Measurements from ENCODE around the gene PPFIBP1.
A peak's percentile ranks its signal among the peaks of the same experiment; 100 is the strongest.
"Not testable (repeated sequence)": the region's sequence is repeated elsewhere in the genome, so short reads cannot be mapped to it uniquely, and the experiment has no call there.

PPFIBP1 gene

GRCh38 chr12:27627123-27627852 lies 103.3 kb downstream of the PPFIBP1 start:
- no peak for DNase-seq (ENCODE audit: low spot score)

DNA sequence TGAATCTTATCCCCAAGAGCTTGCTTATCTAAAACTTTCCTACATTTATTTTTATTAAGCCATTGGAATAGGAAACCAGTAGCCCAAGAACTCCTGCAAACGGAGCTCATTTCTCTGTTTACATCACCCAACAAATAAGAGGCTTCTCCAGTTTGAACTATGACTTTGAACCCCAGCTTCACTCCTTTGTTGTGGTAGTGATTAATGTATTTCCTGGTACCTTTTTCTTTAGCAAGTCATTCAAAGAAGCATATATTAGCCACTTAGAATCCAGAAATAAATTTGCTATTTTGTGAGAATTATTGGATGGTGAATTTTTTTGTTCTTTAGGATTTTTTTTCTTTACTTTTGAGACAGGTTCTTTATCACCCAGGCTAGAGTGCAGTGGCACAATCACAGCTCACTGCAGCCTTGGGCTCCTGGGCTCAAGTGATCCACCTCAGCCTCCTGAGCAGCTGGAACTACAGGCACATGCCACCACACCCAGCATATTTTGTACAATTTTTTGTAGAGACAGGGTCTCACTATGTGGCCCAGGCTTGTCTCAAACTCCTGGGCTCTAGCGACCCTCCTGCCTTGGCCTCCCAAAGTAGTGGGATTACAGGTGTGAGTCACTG lies 104.0 kb downstream of the PPFIBP1 start:
- DNase-seq (ENCODE audit: low spot score): not testable (repeated sequence)

DNA sequence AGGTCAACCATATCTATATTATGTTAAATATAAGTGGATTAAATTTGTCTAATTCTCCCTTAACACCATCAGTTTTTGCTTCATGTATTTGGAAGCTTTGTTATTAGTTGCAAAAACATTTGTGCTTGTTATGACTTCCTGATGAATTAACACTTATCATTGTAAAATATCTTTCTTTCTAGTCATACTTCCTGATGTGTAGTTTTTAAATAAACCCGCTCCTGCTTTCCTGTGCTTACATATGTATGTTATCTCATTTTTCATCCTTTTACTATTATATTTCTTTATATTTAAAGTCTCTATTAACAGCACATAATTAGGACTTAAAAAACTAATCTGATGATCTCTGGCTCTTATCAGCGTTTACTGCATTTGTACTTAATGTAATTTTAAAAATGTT lies 106.2 kb downstream of the PPFIBP1 start:
- DNase-seq (ENCODE audit: low spot score): not testable (repeated sequence)

DNA sequence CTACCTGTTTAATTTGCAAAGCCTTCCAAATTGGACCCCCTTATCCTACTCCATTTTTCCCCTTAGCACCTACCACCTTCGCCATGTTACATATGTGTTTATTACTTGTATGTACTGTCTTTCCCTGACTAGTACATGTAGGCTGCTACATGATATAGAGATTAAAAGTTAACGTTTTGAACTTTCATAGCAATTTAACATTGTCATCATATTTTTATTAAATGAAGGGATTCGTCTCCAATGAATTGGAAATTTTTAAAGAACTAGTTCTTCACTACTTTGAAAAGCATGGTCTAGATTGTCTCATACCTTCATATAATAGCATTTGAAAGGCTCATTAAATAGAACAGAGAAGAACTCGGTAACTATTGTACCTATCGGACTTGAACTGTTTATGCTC lies 107.4 kb downstream of the PPFIBP1 start:
- DNase-seq (ENCODE audit: low spot score): no peak

DNA sequence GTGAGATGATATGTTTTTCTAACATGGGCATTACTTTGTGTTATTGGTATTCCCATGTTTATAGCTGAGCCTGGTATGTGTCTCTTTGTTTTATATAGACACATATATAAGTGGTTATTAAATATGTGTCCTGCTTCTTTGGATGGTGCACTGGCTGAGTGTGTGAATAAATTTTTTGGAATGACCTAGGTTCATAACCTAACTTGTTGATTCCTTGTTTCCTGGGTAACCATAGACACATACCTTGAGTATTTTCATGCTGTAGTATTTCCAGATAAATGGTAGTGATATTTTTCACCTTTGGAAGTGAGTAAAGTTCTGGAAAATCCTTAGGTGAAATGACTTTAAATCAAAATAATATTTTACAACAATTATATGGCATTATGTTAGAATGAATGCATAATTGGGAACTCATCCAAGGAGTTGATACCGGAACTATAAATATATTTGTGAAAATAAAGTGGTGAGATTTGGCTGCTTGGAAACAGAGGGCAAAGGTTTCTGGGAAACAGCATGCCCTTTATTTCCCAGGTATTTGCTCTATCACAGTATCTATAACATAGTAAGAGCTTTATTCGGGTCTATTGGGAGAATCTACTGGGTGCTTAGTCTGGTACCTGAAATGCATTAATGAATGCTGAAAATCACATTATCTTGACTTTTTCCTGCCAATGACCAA lies 107.9 kb downstream of the PPFIBP1 start:
- no peak for DNase-seq (ENCODE audit: low spot score)

- DNase-seq (ENCODE audit: low spot score): peak; percentile 10
Observed at GRCh38 chr12:27635349-27635972, 111.5 kb downstream of the PPFIBP1 start.

- DNase-seq (ENCODE audit: low spot score): not testable (repeated sequence)
Observed at GRCh38 chr12:27636569-27636968, 112.6 kb downstream of the PPFIBP1 start.

DNA sequence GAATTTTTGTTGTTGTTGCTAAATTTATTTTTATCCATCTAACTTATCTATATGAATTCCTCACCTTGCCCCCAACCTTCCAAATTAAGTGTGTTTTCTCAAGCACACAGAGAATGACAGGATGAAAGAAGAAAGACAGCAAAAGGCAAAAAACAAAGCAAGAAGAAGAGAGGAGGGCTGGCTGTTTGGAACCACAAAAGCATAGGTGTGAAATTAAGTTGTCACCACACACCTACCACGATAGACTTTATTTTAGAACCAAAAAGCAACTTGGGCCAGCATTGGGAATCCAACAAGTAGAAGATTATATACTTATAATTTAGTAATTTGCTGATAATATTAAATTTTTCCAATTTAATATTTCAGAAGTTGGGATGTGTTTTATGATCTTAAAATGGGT lies 113.5 kb downstream of the PPFIBP1 start:
- DNase-seq (ENCODE audit: low spot score): no peak

DNA sequence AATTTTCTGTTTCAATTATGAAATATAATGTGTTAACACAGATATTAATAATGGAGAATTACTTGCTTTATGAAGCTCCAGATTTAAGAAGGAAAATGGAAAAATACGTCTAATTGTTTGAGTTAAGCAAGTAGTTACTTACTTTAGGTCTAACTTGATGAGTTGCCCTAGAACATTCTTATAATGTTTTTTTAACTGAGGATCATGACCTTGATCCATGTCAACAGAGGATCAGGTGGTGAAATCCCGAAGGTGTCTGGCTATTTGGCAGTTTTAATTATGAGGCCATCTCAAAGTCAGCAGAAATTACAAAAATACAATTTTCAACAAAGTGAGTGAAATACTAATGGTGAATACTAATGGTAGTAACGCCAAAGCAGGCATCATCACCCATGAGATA lies 115.3 kb downstream of the PPFIBP1 start:
- DNase-seq (ENCODE audit: low spot score): no peak

- DNase-seq (ENCODE audit: low spot score): not testable (repeated sequence)
Observed at GRCh38 chr12:27640566-27641200, 116.7 kb downstream of the PPFIBP1 start.

DNA sequence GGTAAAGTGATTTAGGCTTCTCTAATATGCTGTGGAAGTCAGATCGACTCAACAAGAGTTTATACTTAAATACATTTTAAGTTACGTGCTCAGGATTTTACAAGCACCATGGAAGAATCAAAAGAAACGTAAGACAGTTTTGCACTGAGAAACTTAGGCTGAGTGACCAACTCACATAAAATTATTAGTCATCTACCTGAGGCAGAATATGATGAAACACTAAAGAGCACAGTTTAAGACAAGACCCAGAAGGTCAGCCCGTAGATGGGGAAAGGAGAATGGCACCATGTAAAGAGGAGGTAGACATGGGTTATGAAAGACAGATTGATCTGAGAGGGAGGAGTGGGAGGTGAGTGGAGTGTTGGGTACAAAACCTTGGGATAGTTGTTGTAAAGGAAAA lies 118.4 kb downstream of the PPFIBP1 start:
- not testable (repeated sequence) for DNase-seq (ENCODE audit: low spot score)

DNA sequence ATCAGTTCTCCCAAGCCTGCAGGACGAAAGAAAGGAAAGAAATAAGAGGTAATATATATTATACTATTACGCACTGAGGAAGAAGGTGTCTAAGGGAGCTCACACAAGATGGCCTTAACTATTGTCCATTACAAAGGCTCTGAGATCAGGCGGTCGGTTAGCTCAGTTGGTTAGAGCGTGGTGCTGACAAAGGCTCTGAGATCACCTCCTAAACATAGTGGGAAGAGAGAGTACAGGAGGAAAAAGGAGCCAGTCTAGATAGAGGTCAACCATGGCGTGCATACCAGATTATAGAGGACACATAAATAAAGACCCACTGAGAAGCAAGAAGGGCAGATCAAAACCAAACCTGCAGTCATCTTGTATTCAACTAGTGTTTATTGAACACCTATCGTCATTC lies 118.9 kb downstream of the PPFIBP1 start:
- not testable (repeated sequence) for DNase-seq (ENCODE audit: low spot score)

DNA sequence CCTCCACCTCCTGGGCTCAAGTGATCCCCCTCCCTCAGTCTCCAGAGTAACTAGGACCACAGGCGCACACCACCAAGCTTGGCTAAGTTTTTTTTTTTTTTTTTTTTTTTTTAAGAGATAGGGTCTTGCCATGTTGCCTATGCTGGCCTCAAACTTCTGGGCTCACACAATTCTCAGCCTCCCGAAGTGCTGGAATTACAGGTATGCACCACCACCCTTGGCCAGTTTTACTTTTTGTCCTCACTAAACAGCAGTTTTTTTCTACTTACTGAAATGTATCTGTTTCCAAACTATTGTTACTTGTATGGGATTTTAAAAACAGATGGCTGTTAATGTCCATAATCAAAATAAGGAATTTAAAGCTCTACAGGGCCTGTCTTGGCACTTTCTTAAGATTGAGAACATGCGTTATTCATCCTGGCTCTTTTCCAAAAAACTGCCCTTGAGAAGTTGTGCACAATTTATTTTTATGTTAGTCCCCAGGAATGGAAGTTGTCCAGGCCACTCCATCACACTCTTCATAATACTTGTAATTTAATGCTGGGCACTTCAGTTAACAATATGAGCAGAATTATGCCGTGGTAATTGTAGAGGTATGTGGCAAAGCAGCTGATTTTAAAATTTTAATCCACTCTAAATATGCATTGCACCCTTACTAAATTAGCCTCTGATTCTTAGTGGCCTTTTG lies 120.3 kb downstream of the PPFIBP1 start:
- DNase-seq (ENCODE audit: low spot score): no peak

DNA sequence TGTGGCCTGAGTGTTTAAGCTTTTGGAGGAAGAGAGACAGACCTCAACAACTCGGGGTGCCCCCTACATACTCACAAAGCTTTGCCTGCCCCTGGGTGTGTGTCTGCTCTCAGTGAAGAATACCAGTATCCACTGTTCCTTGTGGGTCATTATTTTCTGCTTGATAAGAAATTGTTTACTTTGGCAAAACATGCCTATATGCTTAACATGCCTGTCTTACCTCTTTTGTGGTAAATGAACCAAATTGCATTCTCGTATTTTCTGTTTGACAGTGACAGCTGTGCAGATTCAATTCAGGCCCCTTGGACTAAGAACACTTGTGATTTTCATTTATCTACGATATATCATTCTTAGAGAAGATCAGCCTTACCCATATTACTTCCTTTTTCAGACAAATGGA lies 121.7 kb downstream of the PPFIBP1 start:
- DNase-seq (ENCODE audit: low spot score): no peak

- DNase-seq (ENCODE audit: low spot score): no peak
Observed at GRCh38 chr12:27646149-27646548, 122.1 kb downstream of the PPFIBP1 start.

DNA sequence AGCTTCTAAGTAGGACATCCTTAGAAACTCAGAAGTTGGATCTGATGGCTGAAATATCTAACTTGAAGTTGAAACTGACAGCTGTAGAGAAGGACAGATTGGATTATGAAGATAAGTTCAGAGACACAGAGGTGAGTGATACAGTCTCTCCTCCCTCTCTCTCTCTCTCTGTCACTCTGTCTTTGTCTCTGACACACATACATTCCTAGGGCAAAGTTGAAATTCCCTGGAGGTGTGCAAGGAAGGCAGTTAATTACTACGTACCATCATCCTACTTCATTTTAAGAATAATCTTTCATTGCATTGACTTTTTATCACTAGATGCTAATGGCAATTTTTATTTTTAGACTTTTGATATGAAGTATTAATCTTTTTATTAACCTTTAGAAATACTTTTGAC lies 126.0 kb downstream of the PPFIBP1 start:
- no peak for DNase-seq (ENCODE audit: low spot score)

- no peak for DNase-seq (ENCODE audit: low spot score)
Observed at GRCh38 chr12:27651201-27651600, 127.2 kb downstream of the PPFIBP1 start.

- DNase-seq (ENCODE audit: low spot score): peak; percentile 34
Observed at GRCh38 chr12:27652174-27652763, 128.3 kb downstream of the PPFIBP1 start.

DNA sequence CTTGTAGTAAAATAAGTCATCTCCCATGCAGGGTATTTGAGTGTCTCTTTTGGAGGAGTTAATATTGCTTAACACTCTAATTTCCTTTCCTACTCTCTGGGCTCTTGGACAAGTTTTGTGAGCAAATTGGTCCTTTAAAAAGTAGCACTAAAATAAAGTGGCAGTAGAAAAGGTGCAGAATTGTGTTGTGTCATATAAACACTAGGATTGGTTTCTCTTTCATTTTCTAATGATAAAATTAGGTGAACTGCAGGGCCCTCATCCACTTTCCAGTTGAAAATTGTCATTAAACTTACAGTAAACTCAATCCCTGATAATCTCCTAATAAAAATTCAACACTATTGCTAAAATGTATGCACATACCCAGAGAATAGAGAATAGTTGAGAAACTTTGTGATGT lies 129.7 kb downstream of the PPFIBP1 start:
- DNase-seq (ENCODE audit: low spot score): no peak

DNA sequence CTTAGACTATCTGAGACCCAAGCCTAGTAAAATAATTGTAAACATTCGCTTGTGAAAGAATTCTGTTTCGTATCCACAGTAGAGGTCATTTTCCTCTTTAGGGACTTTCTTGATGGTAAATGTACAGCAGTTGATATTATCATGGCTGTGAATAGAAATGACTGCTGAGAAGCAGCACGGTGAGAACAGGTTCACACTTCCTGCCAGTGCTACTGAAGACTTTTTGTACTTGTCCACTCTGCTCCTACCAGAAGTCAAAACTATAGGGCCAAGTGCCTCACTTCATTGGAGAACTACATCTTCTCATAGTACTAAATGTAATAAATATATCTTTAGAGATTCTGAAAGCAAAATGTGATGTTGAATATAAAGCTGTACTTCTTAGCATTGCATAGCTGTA lies 131.5 kb downstream of the PPFIBP1 start:
- not testable (repeated sequence) for DNase-seq (ENCODE audit: low spot score)

GRCh38 chr12:27657296-27657695 lies 133.3 kb downstream of the PPFIBP1 start:
- no peak for DNase-seq (ENCODE audit: low spot score)
